GM12878 (cell line): ENCODE data around the gene OMP. TPM values are rescaled to one million over a fixed set of nuclear protein-coding genes. Genes with fewer than 3 reads are reported as not detected.

ENCODE experiments used
- ATAC-seq: fragments of 200-7000 bp; cut with Tn5 transposase; 3 replicates; pipeline ENCODE4 v1.9.1; 2020; ENCODE audit warnings: mild to moderate bottlenecking, moderate library complexity
- BruUV-seq: library from RNA; stranded (reverse); fragments of 400-500 nt; replicated peaks from 2 replicates; lab custom pipeline; 2021; lab: Mats Ljungman, UMichigan
- CTCF ChIA-PET: fragments of 300-600 bp; sonication (Branson Sonifier 250); formaldehyde crosslinking; extraction: SDS; loops from one replicate; lab custom pipeline; 2021; ENCODE audit warnings: inconsistent platforms; lab: Yijun Ruan, JAX
- POLR2A ChIA-PET: fragments of 350-600 bp; formaldehyde crosslinking; extraction: SDS; loops from one replicate; lab custom pipeline; 2021; ENCODE audit warnings: inconsistent platforms; lab: Charles Lee
- RAD21 ChIA-PET: fragments of 300-600 bp; sonication (Branson Sonifier 250); formaldehyde crosslinking; loops from one replicate; lab custom pipeline; 2023; ENCODE audit warnings: antibody characterized with exemption; ENCODE audit not compliant: unreplicated experiment; lab: Charles Lee
- SMC1A ChIA-PET: fragments of 300-600 bp; sonication (Branson Sonifier 250); formaldehyde crosslinking; loops from one replicate; lab custom pipeline; 2023; ENCODE audit not compliant: unreplicated experiment, uncharacterized antibody; lab: Charles Lee
- DNase-seq: peaks from one replicate; pipeline ENCODE4 v3.0.0-alpha.2; 2011; ENCODE audit warnings: low read depth, low spot score
- FAIRE-seq: peaks from 3 replicates; lab custom pipeline; 2011; peaks lifted over from hg19 to GRCh38; lab: Jason Lieb, UNC
- H2AFZ ChIP-seq: 2 replicates; pipeline ENCODE4 v1.6.0; 2011; ENCODE audit warnings: low read depth, low read length, control low read depth; ENCODE audit not compliant: control insufficient read depth
- H3K27ac ChIP-seq: 2 replicates; pipeline ENCODE4 v1.5.1; 2011; ENCODE audit warnings: control low read depth; ENCODE audit not compliant: control insufficient read depth, insufficient read depth
- H3K27me3 ChIP-seq, 2 experiments: replicated peaks in 1 of 2; 2 replicates each; pipeline versions ENCODE4 v1.6.0 to v1.6.1; 2011; ENCODE audit warnings: low read length in 1 of 2; ENCODE audit not compliant: control insufficient read depth in 2 of 2, insufficient read depth in 2 of 2
- H3K36me3 ChIP-seq, 2 experiments: 2 replicates each; pipeline ENCODE4 v1.5.1; 2011; ENCODE audit warnings: low read length in 1 of 2; ENCODE audit not compliant: control insufficient read depth in 2 of 2, insufficient read depth in 2 of 2
- H3K4me1 ChIP-seq: 2 replicates; pipeline ENCODE4 v1.6.1; 2011; ENCODE audit warnings: mild to moderate bottlenecking, low read length, moderate library complexity, mixed read lengths; ENCODE audit not compliant: control insufficient read depth, insufficient read depth
- H3K4me2 ChIP-seq: 2 replicates; pipeline ENCODE4 v1.6.0; 2011; ENCODE audit warnings: control low read depth; ENCODE audit not compliant: control insufficient read depth, insufficient read depth
- H3K4me3 ChIP-seq: fragments of 200-600 bp; sonication (generic); 2 replicates; pipeline ENCODE4 v1.5.1; 2016
- H3K79me2 ChIP-seq: 2 replicates; pipeline ENCODE4 v1.6.0; 2011; ENCODE audit warnings: low read length; ENCODE audit not compliant: control insufficient read depth, insufficient read depth
- H3K9ac ChIP-seq: 2 replicates; pipeline ENCODE4 v1.8.0; 2011; ENCODE audit warnings: low read length, control low read depth, mixed read lengths; ENCODE audit not compliant: control insufficient read depth, insufficient read depth
- H3K9me3 ChIP-seq: replicated peaks from 3 replicates; pipeline ENCODE4 v1.5.1; 2011; ENCODE audit warnings: mild to moderate bottlenecking, low read length; ENCODE audit not compliant: control insufficient read depth, insufficient read depth
- H4K20me1 ChIP-seq: 2 replicates; pipeline ENCODE4 v1.6.0; 2011; ENCODE audit not compliant: control insufficient read depth, insufficient read depth
- CREM ChIP-seq: IDR thresholded peaks from 2 replicates; pipeline ENCODE4 v1.6.1; 2014; ENCODE audit warnings: antibody characterized with exemption, low read depth
- KDM1A ChIP-seq: fragments of 200-600 bp; sonication (generic); IDR thresholded peaks from 2 replicates; pipeline ENCODE4 v1.6.1; 2016; ENCODE audit warnings: borderline replicate concordance
- MXI1 ChIP-seq: fragments of 150-350 bp; IDR thresholded peaks from 2 replicates; pipeline ENCODE4 v1.6.1; 2011; ENCODE audit warnings: low read depth, mild to moderate bottlenecking, inconsistent platforms, low read length, improper control_type of control experiment
- RAD51 ChIP-seq: fragments of 450-650 bp; IDR thresholded peaks from 2 replicates; pipeline ENCODE4 v1.6.1; 2016; ENCODE audit warnings: moderate library complexity, mild to moderate bottlenecking, inconsistent platforms
- RCOR1 ChIP-seq: conservative IDR thresholded peaks from 2 replicates; pipeline ENCODE4 v1.6.1; 2012; ENCODE audit warnings: low read depth, low read length, improper control_type of control experiment
- SIN3A ChIP-seq: IDR thresholded peaks from 2 replicates; pipeline ENCODE4 v1.6.1; 2012; ENCODE audit warnings: low read depth, low read length, improper control_type of control experiment
- SMARCA5 ChIP-seq: fragments of 450-650 bp; IDR thresholded peaks from 2 replicates; pipeline ENCODE4 v1.6.1; 2017; ENCODE audit warnings: mild to moderate bottlenecking
- SREBF1 ChIP-seq: IDR thresholded peaks from 2 replicates; pipeline ENCODE4 v1.6.1; 2012; ENCODE audit warnings: mild to moderate bottlenecking, low read length
- STAT1 ChIP-seq: fragments of 450-650 bp; conservative IDR thresholded peaks from 2 replicates; pipeline ENCODE4 v1.6.1; 2014; ENCODE audit warnings: antibody characterized with exemption, mild to moderate bottlenecking
- WRNIP1 ChIP-seq: IDR thresholded peaks from 2 replicates; pipeline ENCODE4 v1.6.1; 2011; ENCODE audit warnings: low read depth, low read length, improper control_type of control experiment, borderline replicate concordance
- ZNF384 ChIP-seq: IDR thresholded peaks from 2 replicates; pipeline ENCODE4 v1.6.1; 2012; ENCODE audit warnings: low read depth, mild to moderate bottlenecking, low read length, improper control_type of control experiment, borderline replicate concordance
- WGBS: methylation state at CpG from one replicate; pipeline ENCODE4 v1.1.6; 2016; ENCODE audit warnings: low lambda C conversion rate; ENCODE audit not compliant: insufficient replicate concordance, insufficient coverage; ENCODE audit errors: missing lambda C conversion rate; 5-methylcytosine and 5-hydroxymethylcytosine counted together
- in situ Hi-C: fragments of 300-500 bp; cut with MboI; formaldehyde crosslinking; loops from 9 replicates; pipeline ENCODE4 v1.14.3; 2018; ENCODE audit warnings: mixed read lengths
- intact Hi-C: fragments of 100-400 bp; cut with micrococcal nuclease; formaldehyde crosslinking; loops from one replicate; pipeline ENCODE4 v1.14.2; 2022; ENCODE audit not compliant: unreplicated experiment
- polyA plus RNA-seq, 11 experiments: library from polyadenylated mRNA; depleted of rRNA in 4 of 11; unstranded in 6 of 11; stranded (reverse) in 5 of 11; fragments of >200 nt; fragmentation: Nextera tagmentation in 4 of 11; fragmentation: Illumina TruSeq in 1 of 11; extraction: Ambion mirVana in 4 of 11; extraction: Trizol in 1 of 11; gene quantifications; 1 replicate in 1 of 11; 2 replicates in 10 of 11; pipeline versions ENCODE4 v1.2.1 to v1.2.3, GENCODE V29; 2011 to 2016; ENCODE audit warnings: inconsistent platforms in 2 of 11, missing spikeins in 2 of 11, low read depth in 1 of 11
- total RNA-seq, 4 experiments: library from RNA; depleted of rRNA in 3 of 4; stranded (reverse); fragments of >200 nt in 3 of 4; fragmentation: Illumina TruSeq in 1 of 4; extraction: Trizol in 1 of 4; gene quantifications; 2 replicates each; pipeline versions ENCODE4 v1.2.1 to v1.2.3, GENCODE V29; 2013 to 2021
- TF ChIP-seq, protein P1 (sequence below): fragments of 450-650 bp; IDR thresholded peaks from 2 replicates; pipeline ENCODE4 v1.6.1; 2016; ENCODE audit warnings: mild to moderate bottlenecking
- TF ChIP-seq, protein P2 (sequence below): fragments of 450-650 bp; IDR thresholded peaks from 2 replicates; pipeline ENCODE4 v1.6.1; 2017; ENCODE audit warnings: antibody characterized with exemption, mild to moderate bottlenecking, moderate library complexity
- TF ChIP-seq, protein P3 (sequence below): fragments of 450-650 bp; formaldehyde crosslinking; IDR thresholded peaks from 2 replicates; pipeline ENCODE4 v1.4.0; 2022; ENCODE audit warnings: mild to moderate bottlenecking, moderate library complexity

OMP gene
- total and polyA plus RNA-seq, 10 of the 15 experiments (the other 5 are each of a cell fraction or from before 2014, with no cell fraction given) = not detected

DNA sequence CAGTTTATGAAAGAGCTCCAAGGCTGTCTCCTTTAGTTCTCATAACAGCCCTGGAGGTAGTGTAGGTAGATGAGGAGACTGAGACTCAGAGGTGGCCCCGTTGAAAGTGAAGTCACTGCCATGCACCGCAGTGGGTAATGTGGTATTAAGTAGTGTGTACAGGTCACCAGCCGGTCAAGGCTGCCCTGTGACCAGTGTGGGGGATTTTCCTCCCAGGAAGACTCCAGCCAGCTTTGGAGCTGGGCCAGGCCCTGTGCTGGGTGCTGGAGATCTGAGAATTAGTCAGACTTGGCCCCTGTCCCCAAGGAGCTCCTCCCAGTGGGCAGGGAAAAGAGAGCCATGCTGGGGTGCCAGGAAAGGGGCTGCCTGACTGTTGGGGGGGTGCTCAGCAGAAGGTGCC, 5.3 kb downstream of the OMP start:
- no peak overlapping the region for H3K4me3 ChIP-seq
- no peak overlapping the region for H3K4me2 ChIP-seq
- ChIA-PET SMC1A (no interaction called here), POLR2A (no interaction called here), RAD21 (no interaction called here), CTCF (no interaction called here)
- H3K79me2 ChIP-seq = no peaks in the 10 kb centered on the region
- no peak overlapping the region for H2AFZ ChIP-seq
- H3K4me1 ChIP-seq = no peaks in the 10 kb centered on the region
- BruUV-seq = no TSS peak
- 62% methylated on average over 3 of the region's 3 CpGs for WGBS
- no peak overlapping the region for H3K9ac ChIP-seq
- TF ChIP-seq CREM = no peak
- TF ChIP-seq, protein P1, sequence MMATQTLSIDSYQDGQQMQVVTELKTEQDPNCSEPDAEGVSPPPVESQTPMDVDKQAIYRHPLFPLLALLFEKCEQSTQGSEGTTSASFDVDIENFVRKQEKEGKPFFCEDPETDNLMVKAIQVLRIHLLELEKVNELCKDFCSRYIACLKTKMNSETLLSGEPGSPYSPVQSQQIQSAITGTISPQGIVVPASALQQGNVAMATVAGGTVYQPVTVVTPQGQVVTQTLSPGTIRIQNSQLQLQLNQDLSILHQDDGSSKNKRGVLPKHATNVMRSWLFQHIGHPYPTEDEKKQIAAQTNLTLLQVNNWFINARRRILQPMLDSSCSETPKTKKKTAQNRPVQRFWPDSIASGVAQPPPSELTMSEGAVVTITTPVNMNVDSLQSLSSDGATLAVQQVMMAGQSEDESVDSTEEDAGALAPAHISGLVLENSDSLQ = no peak
- no peak for TF ChIP-seq ZNF384
- TF ChIP-seq RAD51 = no peak
- TF ChIP-seq RCOR1 = no peak
- TF ChIP-seq WRNIP1 = no peak
- no peak for TF ChIP-seq KDM1A
- TF ChIP-seq SIN3A = no peak
- TF ChIP-seq MXI1 = no peak
- TF ChIP-seq, protein P2, sequence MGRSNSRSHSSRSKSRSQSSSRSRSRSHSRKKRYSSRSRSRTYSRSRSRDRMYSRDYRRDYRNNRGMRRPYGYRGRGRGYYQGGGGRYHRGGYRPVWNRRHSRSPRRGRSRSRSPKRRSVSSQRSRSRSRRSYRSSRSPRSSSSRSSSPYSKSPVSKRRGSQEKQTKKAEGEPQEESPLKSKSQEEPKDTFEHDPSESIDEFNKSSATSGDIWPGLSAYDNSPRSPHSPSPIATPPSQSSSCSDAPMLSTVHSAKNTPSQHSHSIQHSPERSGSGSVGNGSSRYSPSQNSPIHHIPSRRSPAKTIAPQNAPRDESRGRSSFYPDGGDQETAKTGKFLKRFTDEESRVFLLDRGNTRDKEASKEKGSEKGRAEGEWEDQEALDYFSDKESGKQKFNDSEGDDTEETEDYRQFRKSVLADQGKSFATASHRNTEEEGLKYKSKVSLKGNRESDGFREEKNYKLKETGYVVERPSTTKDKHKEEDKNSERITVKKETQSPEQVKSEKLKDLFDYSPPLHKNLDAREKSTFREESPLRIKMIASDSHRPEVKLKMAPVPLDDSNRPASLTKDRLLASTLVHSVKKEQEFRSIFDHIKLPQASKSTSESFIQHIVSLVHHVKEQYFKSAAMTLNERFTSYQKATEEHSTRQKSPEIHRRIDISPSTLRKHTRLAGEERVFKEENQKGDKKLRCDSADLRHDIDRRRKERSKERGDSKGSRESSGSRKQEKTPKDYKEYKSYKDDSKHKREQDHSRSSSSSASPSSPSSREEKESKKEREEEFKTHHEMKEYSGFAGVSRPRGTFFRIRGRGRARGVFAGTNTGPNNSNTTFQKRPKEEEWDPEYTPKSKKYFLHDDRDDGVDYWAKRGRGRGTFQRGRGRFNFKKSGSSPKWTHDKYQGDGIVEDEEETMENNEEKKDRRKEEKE = no peak
- TF ChIP-seq SMARCA5 = no peak
- TF ChIP-seq STAT1 = no peak
- TF ChIP-seq, protein P3, sequence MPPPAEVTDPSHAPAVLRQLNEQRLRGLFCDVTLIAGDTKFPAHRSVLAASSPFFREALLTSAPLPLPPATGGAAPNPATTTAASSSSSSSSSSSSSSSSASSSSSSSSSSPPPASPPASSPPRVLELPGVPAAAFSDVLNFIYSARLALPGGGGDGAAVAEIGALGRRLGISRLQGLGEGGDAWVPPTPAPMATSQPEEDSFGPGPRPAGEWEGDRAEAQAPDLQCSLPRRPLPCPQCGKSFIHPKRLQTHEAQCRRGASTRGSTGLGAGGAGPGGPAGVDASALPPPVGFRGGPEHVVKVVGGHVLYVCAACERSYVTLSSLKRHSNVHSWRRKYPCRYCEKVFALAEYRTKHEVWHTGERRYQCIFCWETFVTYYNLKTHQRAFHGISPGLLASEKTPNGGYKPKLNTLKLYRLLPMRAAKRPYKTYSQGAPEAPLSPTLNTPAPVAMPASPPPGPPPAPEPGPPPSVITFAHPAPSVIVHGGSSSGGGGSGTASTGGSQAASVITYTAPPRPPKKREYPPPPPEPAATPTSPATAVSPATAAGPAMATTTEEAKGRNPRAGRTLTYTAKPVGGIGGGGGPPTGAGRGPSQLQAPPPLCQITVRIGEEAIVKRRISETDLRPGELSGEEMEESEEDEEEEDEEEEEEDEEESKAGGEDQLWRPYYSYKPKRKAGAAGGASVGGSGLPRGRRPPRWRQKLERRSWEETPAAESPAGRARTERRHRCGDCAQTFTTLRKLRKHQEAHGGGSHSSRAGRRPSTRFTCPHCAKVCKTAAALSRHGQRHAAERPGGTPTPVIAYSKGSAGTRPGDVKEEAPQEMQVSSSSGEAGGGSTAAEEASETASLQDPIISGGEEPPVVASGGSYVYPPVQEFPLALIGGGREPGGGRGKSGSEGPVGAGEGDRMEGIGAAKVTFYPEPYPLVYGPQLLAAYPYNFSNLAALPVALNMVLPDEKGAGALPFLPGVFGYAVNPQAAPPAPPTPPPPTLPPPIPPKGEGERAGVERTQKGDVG (CRISPR knock-in tag) = no peak
- TF ChIP-seq SREBF1 = no peak
- peaks cover 0 to 2% of the 10 kb centered on the region in 2 experiments; a peak in 2 of 4 replicates for H3K27me3 ChIP-seq
- FAIRE-seq = no peak
- DNase-seq = no peak
- H3K27ac ChIP-seq = no peak overlapping the region
- H3K36me3 ChIP-seq = no peaks in the 10 kb centered on the region
- ATAC-seq = peak; percentile 34; the same call in 2 of the 3 replicates
- intact Hi-C loops = loop anchor here (10.0 kb wide), 1 partner anchor 373 kb away; no protein-coding TSS in a partner anchor
- H3K9me3 ChIP-seq = no peaks in the 10 kb centered on the region
- in situ Hi-C loops = no loop called here
- no peaks in the 10 kb centered on the region for H4K20me1 ChIP-seq
